Retinal pigment epithelial cell (primary cell): ENCODE measurements around the gene WBP1L.

Experiments
- DNase-seq: peaks from one replicate; pipeline ENCODE4 v3.0.0-alpha.2; 2010; ENCODE audit warnings: low read depth
- H3K4me3 ChIP-seq: 2 replicates; pipeline ENCODE4 v1.5.1; 2011; ENCODE audit warnings: mild to moderate bottlenecking, low read length, control low read depth, moderate library complexity
- TF ChIP-seq, protein P1 (sequence below): conservative IDR thresholded peaks from 2 replicates; pipeline ENCODE4 v1.5.1; 2011; ENCODE audit warnings: low read depth, low read length, control low read depth, inconsistent platforms

The WBP1L gene

GRCh38 chr10:102767428-102768160 is 23.8 kb downstream of the WBP1L start:
- TF ChIP-seq, protein P1, sequence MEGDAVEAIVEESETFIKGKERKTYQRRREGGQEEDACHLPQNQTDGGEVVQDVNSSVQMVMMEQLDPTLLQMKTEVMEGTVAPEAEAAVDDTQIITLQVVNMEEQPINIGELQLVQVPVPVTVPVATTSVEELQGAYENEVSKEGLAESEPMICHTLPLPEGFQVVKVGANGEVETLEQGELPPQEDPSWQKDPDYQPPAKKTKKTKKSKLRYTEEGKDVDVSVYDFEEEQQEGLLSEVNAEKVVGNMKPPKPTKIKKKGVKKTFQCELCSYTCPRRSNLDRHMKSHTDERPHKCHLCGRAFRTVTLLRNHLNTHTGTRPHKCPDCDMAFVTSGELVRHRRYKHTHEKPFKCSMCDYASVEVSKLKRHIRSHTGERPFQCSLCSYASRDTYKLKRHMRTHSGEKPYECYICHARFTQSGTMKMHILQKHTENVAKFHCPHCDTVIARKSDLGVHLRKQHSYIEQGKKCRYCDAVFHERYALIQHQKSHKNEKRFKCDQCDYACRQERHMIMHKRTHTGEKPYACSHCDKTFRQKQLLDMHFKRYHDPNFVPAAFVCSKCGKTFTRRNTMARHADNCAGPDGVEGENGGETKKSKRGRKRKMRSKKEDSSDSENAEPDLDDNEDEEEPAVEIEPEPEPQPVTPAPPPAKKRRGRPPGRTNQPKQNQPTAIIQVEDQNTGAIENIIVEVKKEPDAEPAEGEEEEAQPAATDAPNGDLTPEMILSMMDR = no peak
- DNase-seq = no peak

DNA sequence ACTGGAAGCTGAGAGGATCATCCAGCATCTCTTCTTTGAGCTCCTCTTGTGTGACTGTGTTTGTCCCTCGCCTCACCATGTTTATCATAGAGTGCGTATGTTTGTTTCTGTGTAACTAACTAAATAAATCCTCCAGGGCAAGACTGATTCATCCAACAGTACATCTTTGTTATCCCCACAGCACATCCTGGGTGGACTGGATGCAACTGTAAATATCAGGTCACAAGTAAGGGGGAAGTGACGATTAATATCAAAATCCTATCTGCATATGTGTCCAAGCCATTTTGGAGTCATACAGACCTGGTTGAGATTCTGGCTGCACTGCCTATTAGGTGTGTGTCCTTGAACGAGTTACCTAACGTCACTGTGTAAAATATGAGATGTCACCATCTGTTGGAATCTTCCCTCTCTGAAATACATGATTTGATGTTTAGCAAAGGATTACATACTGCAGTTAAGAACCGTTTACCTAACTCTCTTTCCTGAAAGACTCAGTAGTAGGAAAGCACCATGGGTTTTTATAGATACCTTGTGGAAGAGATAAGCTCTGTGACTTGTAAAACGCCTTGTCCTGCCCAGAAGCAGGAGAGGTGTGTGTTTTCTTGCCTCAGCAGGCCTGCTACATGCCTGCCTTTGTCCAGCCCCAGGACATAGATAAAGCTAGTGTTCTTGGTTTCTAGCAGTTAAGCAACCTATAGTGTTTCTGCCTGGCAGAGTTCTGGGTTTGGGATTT is 25.8 kb downstream of the WBP1L start:
- no peak overlapping the region for H3K4me3 ChIP-seq
- TF ChIP-seq, protein P1 = no peak
- DNase-seq = no peak

More at GRCh38 chr10:102767428-102768160, 23.8 kb downstream of the WBP1L start:
- no peak overlapping the region for H3K4me3 ChIP-seq

GRCh38 chr10:102770108-102770482 is 26.3 kb downstream of the WBP1L start:
- TF ChIP-seq, protein P1 = no peak
- no peak overlapping the region for H3K4me3 ChIP-seq
- no peak for DNase-seq

DNA sequence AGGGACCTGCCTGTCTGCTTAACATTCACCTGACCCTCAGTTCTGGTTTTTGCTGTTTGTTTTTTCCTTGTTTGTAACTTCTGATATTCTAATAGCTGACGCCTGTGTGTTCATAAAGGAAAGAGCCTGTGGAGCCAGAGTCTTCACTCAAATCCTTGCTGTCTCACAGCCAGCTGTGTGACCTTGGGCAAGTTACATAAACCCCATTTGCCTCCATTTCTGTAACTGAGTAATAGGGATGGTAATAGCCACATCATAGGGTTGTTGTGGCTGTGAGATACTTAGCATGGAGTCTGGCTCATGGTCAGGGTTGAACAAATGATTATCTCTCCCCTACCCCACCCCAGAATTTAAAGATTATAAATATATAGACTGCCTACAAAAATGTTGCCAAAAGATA is 27.0 kb downstream of the WBP1L start:
- TF ChIP-seq, protein P1 = no peak
- no peak for DNase-seq
- H3K4me3 ChIP-seq = no peak overlapping the region

- DNase-seq = no peak
- TF ChIP-seq, protein P1 = no peak
- H3K4me3 ChIP-seq = no peak overlapping the region
Observed at GRCh38 chr10:102773320-102773719, 29.6 kb downstream of the WBP1L start.

- TF ChIP-seq, protein P1 = no peak
- no peak overlapping the region for H3K4me3 ChIP-seq
- no peak for DNase-seq
Observed at GRCh38 chr10:102773986-102774385, 30.2 kb downstream of the WBP1L start.
